ENCODE measurements around the gene RGP1.

DNA sequence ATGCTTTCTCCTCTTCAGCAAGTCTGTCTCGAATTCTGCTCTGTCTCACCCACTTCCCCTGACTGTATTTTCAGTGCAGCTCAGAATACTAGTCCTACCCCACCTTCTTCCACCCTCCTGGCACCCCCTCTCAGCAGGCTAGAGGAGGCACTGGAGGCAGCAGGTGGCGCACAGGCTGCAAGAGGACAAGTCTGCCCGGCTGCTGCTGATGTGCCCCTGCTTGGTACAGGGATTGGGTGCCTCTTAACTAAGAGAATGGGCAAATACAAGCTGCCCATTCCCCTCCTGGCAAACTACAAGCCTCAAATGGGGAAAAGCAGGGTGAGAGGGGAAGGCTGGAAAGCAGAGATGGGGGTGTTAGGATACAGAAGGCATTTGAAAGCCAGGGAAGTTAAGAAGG lies 22.2 kb upstream of the RGP1 start:
- TF ChIP-seq, protein P1, sequence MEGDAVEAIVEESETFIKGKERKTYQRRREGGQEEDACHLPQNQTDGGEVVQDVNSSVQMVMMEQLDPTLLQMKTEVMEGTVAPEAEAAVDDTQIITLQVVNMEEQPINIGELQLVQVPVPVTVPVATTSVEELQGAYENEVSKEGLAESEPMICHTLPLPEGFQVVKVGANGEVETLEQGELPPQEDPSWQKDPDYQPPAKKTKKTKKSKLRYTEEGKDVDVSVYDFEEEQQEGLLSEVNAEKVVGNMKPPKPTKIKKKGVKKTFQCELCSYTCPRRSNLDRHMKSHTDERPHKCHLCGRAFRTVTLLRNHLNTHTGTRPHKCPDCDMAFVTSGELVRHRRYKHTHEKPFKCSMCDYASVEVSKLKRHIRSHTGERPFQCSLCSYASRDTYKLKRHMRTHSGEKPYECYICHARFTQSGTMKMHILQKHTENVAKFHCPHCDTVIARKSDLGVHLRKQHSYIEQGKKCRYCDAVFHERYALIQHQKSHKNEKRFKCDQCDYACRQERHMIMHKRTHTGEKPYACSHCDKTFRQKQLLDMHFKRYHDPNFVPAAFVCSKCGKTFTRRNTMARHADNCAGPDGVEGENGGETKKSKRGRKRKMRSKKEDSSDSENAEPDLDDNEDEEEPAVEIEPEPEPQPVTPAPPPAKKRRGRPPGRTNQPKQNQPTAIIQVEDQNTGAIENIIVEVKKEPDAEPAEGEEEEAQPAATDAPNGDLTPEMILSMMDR (IDR thresholded peaks at IDR 0.05): peak in 3 of 6 experiments; percentile 26 to 40 (median 31)
- TF ChIP-seq POLR2A (IDR thresholded peaks at IDR 0.05): no peak
